GM12874 (cell line): ENCODE results near the gene C1orf174.

Source experiments
- TF ChIP-seq, protein P1 (sequence below): IDR thresholded peaks from 2 replicates; pipeline ENCODE4 v1.5.1; 2011; ENCODE audit warnings: low read depth, mild to moderate bottlenecking, control low read depth, low read length, moderate library complexity; ENCODE audit not compliant: insufficient read depth

The C1orf174 gene

DNA sequence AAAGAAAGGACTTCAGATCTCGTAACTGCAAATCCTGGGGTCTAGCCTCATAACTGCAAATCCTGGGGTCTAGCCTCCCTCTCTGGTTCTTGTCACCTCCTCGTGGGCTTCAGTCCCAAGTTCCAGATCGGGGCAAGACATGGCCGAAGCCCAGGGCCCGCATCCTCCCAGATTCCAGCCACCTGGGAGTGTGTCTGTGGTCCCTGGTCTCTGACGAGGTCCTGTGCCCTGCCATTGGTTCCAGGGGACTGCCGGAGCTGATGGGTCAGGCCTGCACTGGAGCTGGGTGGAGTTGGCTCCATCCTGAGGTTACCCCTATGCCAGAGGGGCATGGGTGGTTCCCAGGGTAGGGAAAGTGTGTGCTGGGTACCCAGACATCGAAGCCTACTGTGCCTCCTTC is 17.7 kb upstream of the C1orf174 start:
- TF ChIP-seq, protein P1, sequence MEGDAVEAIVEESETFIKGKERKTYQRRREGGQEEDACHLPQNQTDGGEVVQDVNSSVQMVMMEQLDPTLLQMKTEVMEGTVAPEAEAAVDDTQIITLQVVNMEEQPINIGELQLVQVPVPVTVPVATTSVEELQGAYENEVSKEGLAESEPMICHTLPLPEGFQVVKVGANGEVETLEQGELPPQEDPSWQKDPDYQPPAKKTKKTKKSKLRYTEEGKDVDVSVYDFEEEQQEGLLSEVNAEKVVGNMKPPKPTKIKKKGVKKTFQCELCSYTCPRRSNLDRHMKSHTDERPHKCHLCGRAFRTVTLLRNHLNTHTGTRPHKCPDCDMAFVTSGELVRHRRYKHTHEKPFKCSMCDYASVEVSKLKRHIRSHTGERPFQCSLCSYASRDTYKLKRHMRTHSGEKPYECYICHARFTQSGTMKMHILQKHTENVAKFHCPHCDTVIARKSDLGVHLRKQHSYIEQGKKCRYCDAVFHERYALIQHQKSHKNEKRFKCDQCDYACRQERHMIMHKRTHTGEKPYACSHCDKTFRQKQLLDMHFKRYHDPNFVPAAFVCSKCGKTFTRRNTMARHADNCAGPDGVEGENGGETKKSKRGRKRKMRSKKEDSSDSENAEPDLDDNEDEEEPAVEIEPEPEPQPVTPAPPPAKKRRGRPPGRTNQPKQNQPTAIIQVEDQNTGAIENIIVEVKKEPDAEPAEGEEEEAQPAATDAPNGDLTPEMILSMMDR: no peak

DNA sequence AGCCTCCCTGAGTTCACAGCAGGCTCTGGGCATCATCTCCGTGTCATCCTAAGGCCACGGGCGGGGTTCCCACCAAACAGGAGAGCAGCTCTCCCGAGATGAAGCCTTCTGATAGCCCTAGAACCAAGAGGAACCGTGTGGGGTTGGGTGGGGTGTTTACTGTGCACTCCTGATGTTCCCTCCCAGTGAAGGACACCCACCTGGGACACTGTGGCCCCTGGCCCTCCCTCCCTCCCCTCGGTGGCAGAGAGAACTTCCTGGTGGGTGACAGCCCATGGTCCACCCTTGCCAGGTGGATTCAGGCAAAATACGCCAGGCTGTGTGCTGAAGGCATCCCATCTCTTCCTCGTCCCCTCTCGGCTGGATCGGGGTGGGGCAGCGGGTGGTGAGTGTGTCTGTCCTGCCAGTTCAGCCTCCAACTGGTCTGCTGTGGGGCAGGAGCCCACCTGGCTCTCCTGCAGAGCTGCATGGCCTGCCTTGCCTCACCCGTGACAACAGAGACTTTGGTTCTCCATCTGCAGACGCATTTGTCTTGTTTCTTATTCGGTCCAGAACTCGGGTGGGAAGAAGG is 15.6 kb upstream of the C1orf174 start:
- TF ChIP-seq, protein P1: no peak

DNA sequence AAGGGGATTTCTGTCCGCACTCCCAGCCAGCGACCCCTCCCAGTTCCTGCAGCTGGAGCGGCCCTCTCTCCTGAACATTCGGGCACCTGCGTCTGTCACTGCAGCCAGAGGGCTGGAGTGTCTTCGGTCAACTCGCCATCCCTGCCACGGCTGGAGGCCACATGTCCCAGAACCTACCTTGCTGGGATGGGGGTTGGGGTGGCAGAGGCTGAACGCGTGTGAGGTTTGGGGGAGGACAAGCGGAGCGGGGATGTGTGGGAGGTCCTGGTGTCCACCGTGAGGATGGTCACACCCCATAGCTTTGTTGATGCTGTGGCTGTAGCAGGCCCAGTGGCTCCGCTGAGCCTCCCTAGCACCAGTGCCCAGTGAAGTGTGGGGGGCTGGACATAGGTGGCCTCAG is 14.8 kb upstream of the C1orf174 start:
- TF ChIP-seq, protein P1: no peak

DNA sequence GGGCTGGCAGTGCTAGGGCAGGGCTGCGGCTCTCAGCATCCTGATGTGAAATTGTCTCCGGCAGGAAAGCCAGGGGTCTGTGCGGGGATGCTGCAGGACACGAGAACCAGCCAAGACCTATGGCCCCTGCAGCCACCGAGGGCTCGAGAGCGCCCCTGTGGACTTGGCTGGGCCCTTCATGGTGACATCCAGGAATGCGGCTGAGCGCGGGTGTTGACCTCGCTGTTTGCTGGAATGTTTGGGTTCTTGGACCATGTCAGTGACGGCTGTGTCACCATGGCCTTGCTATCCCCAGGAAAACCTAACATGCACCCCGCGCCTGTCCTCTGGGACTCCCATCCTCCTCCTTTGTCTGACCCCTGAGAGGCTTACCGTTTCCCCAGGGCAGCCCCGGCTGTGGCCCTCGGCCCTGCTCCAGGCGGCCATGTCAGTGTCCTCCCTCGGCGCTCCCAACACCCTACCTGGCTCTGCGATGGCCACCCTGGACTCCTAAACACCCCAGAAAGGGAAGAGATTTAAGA is 14.3 kb upstream of the C1orf174 start:
- TF ChIP-seq, protein P1: no peak

DNA sequence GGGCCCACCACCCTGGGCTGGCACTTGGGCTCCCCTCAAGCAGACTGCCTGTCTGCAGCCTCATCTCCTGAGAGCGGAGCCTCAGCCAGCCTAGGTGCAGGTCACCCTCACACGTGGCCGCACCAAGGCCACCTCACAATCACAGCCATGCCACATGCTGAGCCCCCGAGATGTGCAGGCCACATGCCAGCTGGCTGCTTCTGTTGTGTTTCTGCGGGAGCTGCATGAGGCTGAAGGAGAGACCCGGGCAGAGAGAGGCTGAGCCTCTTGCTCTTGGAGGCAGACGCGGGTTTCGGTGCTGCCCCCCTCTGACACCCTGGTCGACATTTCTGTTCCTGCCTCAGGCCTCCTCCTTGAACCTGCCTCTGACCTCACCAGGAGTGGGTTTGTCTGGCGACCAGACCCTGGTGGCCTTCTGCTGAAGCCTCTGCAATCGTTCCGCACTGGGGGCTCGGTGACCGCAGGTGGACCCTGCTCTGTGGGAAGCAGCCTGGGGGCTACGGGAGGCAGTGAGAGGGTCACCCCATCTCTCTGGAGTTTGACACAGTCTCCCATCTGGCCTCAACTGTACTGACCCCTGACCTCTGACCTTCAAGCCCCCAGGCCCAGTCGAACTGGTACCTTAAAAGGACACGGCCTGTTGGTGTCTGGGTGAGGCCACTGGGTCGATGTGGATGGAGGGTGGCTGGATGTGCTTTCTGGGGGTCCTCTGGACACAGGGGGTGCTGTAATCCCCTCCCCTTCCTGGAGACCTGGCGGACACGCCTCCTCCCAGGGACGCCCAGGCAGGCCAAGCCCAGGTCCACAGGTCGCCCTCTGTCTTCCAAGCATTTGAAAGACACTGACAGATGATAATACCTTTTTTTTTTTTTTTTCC is 13.0 kb upstream of the C1orf174 start:
- TF ChIP-seq, protein P1: no peak

DNA sequence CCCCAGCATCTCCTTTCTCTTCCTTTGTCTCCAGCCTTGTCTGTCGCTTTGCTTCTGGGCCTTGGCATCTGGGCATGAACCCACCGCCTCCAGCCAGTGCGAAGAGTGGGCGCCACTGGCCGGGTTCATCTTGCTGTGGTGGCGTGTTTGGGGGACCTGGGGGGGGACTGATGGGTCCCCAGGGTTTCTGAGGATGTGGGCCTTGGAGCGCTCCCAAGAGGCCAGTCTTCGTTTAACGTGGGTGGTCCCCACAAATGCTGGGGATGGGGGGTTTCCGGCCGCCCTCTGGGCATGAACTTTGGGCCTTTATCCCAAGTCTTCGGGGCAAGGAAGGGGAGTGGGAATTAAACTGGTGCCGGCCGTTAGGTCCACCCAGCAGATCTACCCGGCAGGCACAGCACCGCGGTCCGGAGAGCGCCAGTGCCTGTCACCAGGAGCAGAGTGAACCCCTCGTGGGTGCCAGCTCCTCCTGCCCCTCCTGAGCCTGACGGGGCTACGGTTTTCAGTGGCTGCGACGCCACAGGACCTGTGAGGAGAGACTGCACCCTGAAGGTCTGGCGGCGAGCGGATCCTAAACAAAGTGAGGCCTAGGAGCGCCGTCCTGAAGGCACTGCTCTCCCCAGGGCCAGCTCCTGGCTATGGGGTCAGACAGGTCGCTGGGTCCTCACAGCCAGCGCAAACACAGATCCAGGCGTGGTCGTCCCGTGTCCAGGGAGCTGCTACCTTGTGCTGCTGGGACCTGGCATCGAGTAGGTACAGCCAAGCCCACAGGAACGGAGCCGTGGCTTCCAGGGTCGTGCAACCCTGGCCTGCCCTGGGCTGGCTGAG is 12.1 kb upstream of the C1orf174 start:
- TF ChIP-seq, protein P1: no peak
